Measurements from ENCODE around the gene FXYD3. TPM values are rescaled to one million over a fixed set of nuclear protein-coding genes. Genes with fewer than 3 reads are reported as not detected.

Gene FXYD3
- total RNA-seq, 1 donor from 2014 or later: 145 TPM

- no peak for ATAC-seq
- no peaks in the 10 kb centered on the region for H3K4me1 ChIP-seq
- H3K36me3 ChIP-seq: no peaks in the 10 kb centered on the region
- DNase-seq: no peak
- no peaks in the 10 kb centered on the region for H3K27me3 ChIP-seq
- TF ChIP-seq, protein P1, sequence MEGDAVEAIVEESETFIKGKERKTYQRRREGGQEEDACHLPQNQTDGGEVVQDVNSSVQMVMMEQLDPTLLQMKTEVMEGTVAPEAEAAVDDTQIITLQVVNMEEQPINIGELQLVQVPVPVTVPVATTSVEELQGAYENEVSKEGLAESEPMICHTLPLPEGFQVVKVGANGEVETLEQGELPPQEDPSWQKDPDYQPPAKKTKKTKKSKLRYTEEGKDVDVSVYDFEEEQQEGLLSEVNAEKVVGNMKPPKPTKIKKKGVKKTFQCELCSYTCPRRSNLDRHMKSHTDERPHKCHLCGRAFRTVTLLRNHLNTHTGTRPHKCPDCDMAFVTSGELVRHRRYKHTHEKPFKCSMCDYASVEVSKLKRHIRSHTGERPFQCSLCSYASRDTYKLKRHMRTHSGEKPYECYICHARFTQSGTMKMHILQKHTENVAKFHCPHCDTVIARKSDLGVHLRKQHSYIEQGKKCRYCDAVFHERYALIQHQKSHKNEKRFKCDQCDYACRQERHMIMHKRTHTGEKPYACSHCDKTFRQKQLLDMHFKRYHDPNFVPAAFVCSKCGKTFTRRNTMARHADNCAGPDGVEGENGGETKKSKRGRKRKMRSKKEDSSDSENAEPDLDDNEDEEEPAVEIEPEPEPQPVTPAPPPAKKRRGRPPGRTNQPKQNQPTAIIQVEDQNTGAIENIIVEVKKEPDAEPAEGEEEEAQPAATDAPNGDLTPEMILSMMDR (IDR thresholded peaks at IDR 0.05): no peak
- no peaks in the 10 kb centered on the region for H3K9me3 ChIP-seq
- no peak overlapping the region for H3K27ac ChIP-seq
- intact Hi-C loops (cut with DNase I): no loop called here
- no peak overlapping the region for H3K4me3 ChIP-seq
These were observed 15.4 kb downstream of the FXYD3 start for GRCh38 chr19:35130761-35131720.

GRCh38 chr19:35132254-35132653 is 16.6 kb downstream of the FXYD3 start:
- intact Hi-C loops (cut with DNase I): no loop called here

DNA sequence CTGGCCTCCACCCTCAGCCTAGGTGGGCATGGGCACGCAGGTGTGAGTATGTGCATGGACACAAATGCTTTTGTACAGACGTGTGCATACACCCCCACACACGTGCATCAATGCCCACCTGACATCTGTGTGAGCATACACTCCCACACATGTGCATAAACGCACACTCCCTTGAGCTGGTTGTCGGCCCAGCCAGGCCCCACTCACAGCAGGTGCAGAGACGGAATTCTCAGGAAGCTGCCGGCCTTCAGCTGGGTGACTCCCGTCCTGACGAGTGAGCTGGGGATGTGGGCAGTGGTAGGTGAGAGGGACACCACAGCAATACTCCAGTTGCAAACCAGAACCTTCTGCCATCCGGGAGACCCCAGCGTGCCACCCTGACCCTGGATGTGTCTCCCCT is 18.2 kb downstream of the FXYD3 start:
- Histone ChIP-seq H3K4me1 (no peaks in the 10 kb centered on the region), H3K9me3 (no peaks in the 10 kb centered on the region), H3K36me3 (no peaks in the 10 kb centered on the region), H3K27ac (no peak overlapping the region), H3K4me3 (peak overlapping the region; percentile 25), H3K27me3 (no peaks in the 10 kb centered on the region)
- DNase-seq: no peak
- no peak for ATAC-seq
- intact Hi-C loops (cut with DNase I): no loop called here
- TF ChIP-seq, protein P1 (IDR thresholded peaks at IDR 0.05): no peak

More at GRCh38 chr19:35132254-35132653, 16.6 kb downstream of the FXYD3 start:
- no peak for ATAC-seq
- Histone ChIP-seq H3K9me3 (no peaks in the 10 kb centered on the region), H3K27ac (no peak overlapping the region), H3K36me3 (no peaks in the 10 kb centered on the region), H3K27me3 (no peaks in the 10 kb centered on the region), H3K4me1 (no peaks in the 10 kb centered on the region), H3K4me3 (no peak overlapping the region)
- TF ChIP-seq, protein P1 (IDR thresholded peaks at IDR 0.05): no peak
- DNase-seq: no peak

DNA sequence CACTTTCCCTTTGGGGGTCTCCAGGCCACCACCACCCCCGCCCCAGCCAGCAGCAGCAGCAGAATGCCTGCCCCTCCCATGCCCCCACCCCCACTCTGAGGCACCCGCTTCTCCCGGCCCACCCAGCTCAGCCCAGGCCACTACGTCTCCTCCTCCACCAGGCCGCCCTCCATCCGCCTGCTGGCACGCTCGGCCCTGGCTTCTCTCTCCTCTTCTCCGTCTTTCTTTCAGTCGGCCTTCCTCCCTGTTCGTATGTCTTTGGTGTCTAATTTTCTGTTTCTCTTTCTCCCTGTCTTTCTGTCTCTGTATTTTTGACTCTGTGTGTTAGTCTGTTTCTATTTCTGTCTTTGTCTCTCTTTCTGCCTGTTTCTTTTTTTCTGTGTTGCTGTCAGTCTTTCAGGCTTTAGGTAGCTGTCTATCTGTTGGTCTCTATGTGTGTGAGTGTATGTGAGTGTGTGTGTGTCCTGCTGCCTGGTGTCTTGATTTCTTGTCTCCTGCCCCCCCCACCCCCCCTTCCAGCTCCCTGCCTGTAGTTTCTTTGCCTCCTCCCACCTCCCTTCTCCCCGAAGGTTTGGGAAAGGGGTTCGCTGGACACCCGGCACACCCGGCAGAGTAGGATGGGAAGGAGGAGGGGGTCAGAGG is 19.1 kb downstream of the FXYD3 start, which contains the start of gene LGI4:
LGI4 (minus strand) TSS at position 459 of the 642 bp plus-strand sequence; CDS start at position 80, 379 bp downstream.
- DNase-seq: no peak
- H3K36me3 ChIP-seq: no peaks in the 10 kb centered on the region
- no peak for ATAC-seq
- no peaks in the 10 kb centered on the region for H3K9me3 ChIP-seq
- H3K4me3 ChIP-seq: peak within 1 kb of the TSS; percentile 25
- TF ChIP-seq, protein P1 (IDR thresholded peaks at IDR 0.05): no peak
- intact Hi-C loops (cut with DNase I): no loop called here
- H3K4me1 ChIP-seq: no peaks in the 10 kb centered on the region
- H3K27ac ChIP-seq: peak within 1 kb of the TSS; percentile 48
- H3K27me3 ChIP-seq: no peaks in the 10 kb centered on the region

- DNase-seq: peak; percentile 88
- ATAC-seq: peak; percentile 88
- Histone ChIP-seq H3K36me3 (no peaks in the 10 kb centered on the region), H3K27ac (peak overlapping the region; percentile 48), H3K9me3 (no peaks in the 10 kb centered on the region), H3K27me3 (no peaks in the 10 kb centered on the region), H3K4me3 (peak overlapping the region; percentile 17), H3K4me1 (no peaks in the 10 kb centered on the region)
- TF ChIP-seq, protein P1 (IDR thresholded peaks at IDR 0.05): peak; percentile 93
- intact Hi-C loops (cut with DNase I): no loop called here
These were observed 19.8 kb downstream of the FXYD3 start for GRCh38 chr19:35135389-35135909.

Measured in upper lobe of right lung (tissue), 1 donor.